ENCODE data around the gene EDN2. TPM values are rescaled to one million over a fixed set of nuclear protein-coding genes. Genes with fewer than 3 reads are reported as not detected.

Gene EDN2
- polyA plus RNA-seq, 1 donor from 2014 or later: not detected

DNA sequence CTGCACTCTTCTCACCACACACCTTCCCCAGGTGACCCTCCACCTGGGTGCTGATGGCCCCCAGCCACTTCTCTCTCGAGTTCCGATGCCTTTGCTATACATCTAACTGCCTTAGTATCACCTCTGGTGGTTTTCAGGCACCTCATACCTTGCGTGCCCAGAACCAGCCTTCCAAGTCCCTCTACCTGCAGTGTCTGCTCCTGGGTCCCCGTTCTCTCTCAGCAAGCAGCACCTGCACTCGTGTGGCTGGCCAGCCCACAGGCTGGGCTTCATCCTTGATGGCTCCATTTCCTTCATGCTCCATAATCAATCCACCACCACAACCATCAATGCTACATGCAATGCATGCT lies 49.2 kb upstream of the EDN2 start:
- Histone ChIP-seq H3F3A (ENCODE audit: insufficient read depth, low read length, poor library complexity, severe bottlenecking) (no peaks in the 10 kb centered on the region), H3K9me3 (ENCODE audit: low read length) (no peaks in the 10 kb centered on the region), H2AFZ (ENCODE audit: low read depth, low read length) (no peak overlapping the region), H3K9me2 (ENCODE audit: insufficient read depth, low read length) (no peaks in the 10 kb centered on the region), H3K9ac (ENCODE audit: low read length) (no peak overlapping the region), H3K27ac (ENCODE audit: low read length) (no peak overlapping the region), H3K4me3 (ENCODE audit: low read length) (no peak overlapping the region), H3K36me3 (ENCODE audit: insufficient read depth, low read length) (no peaks in the 10 kb centered on the region), H4K20me1 (ENCODE audit: insufficient read depth) (no peaks in the 10 kb centered on the region), H3K79me2 (replicated peaks; ENCODE audit: insufficient read depth, low read length) (no peaks in the 10 kb centered on the region), H3K27me3 (ENCODE audit: insufficient read depth, low read depth, low read length) (no peaks in the 10 kb centered on the region), H3K4me2 (ENCODE audit: low read length) (no peak overlapping the region)
- TF ChIP-seq TAF1 (IDR thresholded peaks at IDR 0.05; ENCODE audit: low read depth) (no peak), EP300 (conservative IDR thresholded peaks at IDR 0.05; ENCODE audit: poor library complexity, severe bottlenecking) (no peak), POLR2AphosphoS5 (IDR thresholded peaks at IDR 0.05) (no peak), MXI1 (conservative IDR thresholded peaks at IDR 0.05; ENCODE audit: poor library complexity, severe bottlenecking) (no peak)
- TF ChIP-seq, protein P1, sequence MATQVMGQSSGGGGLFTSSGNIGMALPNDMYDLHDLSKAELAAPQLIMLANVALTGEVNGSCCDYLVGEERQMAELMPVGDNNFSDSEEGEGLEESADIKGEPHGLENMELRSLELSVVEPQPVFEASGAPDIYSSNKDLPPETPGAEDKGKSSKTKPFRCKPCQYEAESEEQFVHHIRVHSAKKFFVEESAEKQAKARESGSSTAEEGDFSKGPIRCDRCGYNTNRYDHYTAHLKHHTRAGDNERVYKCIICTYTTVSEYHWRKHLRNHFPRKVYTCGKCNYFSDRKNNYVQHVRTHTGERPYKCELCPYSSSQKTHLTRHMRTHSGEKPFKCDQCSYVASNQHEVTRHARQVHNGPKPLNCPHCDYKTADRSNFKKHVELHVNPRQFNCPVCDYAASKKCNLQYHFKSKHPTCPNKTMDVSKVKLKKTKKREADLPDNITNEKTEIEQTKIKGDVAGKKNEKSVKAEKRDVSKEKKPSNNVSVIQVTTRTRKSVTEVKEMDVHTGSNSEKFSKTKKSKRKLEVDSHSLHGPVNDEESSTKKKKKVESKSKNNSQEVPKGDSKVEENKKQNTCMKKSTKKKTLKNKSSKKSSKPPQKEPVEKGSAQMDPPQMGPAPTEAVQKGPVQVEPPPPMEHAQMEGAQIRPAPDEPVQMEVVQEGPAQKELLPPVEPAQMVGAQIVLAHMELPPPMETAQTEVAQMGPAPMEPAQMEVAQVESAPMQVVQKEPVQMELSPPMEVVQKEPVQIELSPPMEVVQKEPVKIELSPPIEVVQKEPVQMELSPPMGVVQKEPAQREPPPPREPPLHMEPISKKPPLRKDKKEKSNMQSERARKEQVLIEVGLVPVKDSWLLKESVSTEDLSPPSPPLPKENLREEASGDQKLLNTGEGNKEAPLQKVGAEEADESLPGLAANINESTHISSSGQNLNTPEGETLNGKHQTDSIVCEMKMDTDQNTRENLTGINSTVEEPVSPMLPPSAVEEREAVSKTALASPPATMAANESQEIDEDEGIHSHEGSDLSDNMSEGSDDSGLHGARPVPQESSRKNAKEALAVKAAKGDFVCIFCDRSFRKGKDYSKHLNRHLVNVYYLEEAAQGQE (IDR thresholded peaks at IDR 0.05; ENCODE audit: borderline replicate concordance): no peak

DNA sequence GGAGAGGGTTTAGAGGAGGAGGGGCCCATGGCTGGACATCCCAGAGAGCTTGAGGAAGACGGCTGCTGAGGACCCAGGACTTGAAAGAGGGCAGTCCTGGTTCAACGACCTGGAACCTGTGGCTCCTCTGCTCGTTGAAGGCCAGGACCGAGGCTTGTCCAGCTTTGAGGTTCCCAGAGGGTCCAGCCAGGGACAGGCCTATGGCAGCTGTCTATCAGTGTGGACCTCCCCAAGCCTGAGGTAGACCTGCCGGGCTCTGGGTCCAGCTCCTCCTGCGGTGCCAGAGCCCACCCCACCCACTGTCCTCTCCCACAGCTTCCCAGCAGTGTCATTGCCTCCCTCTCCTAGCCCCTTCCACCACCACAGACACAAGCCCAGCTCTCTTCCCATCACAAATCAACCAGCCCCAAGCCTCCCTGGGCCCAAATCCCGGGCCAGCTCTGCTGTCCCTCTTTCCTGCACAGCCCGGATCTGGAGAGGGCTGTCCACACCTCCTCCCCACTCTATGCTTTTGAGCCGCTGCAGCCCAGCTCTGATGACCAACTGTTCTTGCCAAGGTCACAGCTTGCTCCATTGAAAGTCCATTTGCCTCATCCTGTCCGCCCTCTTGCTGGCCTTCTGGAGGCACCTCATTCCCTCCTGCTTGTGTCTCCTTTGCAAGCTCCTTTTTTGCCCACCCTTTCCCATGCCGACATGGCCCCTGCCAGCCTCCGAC lies 48.7 kb upstream of the EDN2 start:
- Histone ChIP-seq H3F3A (ENCODE audit: insufficient read depth, low read length, poor library complexity, severe bottlenecking) (no peaks in the 10 kb centered on the region), H2AFZ (ENCODE audit: low read depth, low read length) (no peak overlapping the region), H3K27me3 (ENCODE audit: insufficient read depth, low read depth, low read length) (no peaks in the 10 kb centered on the region), H3K36me3 (ENCODE audit: insufficient read depth, low read length) (no peaks in the 10 kb centered on the region), H3K9me2 (ENCODE audit: insufficient read depth, low read length) (no peaks in the 10 kb centered on the region), H4K20me1 (ENCODE audit: insufficient read depth) (no peaks in the 10 kb centered on the region), H3K4me3 (ENCODE audit: low read length) (no peak overlapping the region), H3K9ac (ENCODE audit: low read length) (no peak overlapping the region), H3K27ac (ENCODE audit: low read length) (no peak overlapping the region), H3K4me2 (ENCODE audit: low read length) (no peak overlapping the region), H3K79me2 (replicated peaks; ENCODE audit: insufficient read depth, low read length) (no peaks in the 10 kb centered on the region), H3K9me3 (ENCODE audit: low read length) (no peaks in the 10 kb centered on the region)
- TF ChIP-seq, protein P2, sequence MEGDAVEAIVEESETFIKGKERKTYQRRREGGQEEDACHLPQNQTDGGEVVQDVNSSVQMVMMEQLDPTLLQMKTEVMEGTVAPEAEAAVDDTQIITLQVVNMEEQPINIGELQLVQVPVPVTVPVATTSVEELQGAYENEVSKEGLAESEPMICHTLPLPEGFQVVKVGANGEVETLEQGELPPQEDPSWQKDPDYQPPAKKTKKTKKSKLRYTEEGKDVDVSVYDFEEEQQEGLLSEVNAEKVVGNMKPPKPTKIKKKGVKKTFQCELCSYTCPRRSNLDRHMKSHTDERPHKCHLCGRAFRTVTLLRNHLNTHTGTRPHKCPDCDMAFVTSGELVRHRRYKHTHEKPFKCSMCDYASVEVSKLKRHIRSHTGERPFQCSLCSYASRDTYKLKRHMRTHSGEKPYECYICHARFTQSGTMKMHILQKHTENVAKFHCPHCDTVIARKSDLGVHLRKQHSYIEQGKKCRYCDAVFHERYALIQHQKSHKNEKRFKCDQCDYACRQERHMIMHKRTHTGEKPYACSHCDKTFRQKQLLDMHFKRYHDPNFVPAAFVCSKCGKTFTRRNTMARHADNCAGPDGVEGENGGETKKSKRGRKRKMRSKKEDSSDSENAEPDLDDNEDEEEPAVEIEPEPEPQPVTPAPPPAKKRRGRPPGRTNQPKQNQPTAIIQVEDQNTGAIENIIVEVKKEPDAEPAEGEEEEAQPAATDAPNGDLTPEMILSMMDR (IDR thresholded peaks at IDR 0.05; ENCODE audit: poor library complexity, severe bottlenecking): no peak
- no peak for TF ChIP-seq EP300 (conservative IDR thresholded peaks at IDR 0.05; ENCODE audit: poor library complexity, severe bottlenecking)
- TF ChIP-seq, protein P1 (IDR thresholded peaks at IDR 0.05; ENCODE audit: borderline replicate concordance): no peak
- TF ChIP-seq TAF1 (IDR thresholded peaks at IDR 0.05; ENCODE audit: low read depth): no peak
- no peak for TF ChIP-seq SMC3 (conservative IDR thresholded peaks at IDR 0.05; ENCODE audit: poor library complexity)
